Measurements from ENCODE around the gene ABI1.
A peak's percentile ranks its signal among the peaks of the same experiment; 100 is the strongest.

Gene ABI1

DNA sequence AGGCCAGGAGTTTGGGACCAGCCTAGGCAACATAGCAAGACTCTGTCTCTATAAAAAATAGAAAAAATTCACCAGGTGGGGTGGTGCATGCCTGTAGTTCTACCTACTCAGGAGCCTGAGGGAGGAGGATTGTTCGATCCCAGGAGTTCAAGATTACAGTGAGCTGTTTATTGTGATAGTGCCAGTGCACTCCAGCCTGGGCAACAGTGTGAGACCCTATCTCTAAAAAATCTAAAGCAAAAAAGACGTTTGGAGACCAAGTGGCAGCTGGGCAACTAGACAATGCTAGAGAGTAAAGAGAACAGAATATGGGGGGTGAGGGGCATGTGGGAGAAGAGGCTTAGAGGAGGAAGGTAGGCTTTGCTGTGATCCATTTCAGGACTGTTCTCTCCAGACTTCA is 161.8 kb downstream of the ABI1 start:
- H3K4me3 ChIP-seq (ENCODE audit: low read length) = peak overlapping the region; percentile 84
- H3K27me3 ChIP-seq (ENCODE audit: control insufficient read depth, insufficient read depth, low read length) = no peaks in the 10 kb centered on the region
- no peak overlapping the region for H3K27ac ChIP-seq (ENCODE audit: low read length)
- no peaks in the 10 kb centered on the region for H3K9me3 ChIP-seq (ENCODE audit: control insufficient read depth, low read depth, low read length)
- no peak overlapping the region for H3K9ac ChIP-seq (ENCODE audit: low read length)
- H3K36me3 ChIP-seq (ENCODE audit: control insufficient read depth, low read depth, low read length) = peaks cover 2% of the 10 kb centered on the region
- peaks cover 4% of the 10 kb centered on the region for H3K4me1 ChIP-seq (ENCODE audit: control insufficient read depth, low read depth, low read length)

GRCh38 chr10:26697922-26698608 is 162.7 kb downstream of the ABI1 start:
- H3K9ac ChIP-seq (ENCODE audit: low read length) = peak overlapping the region; percentile 67
- H3K27ac ChIP-seq (ENCODE audit: low read length) = no peak overlapping the region
- H3K9me3 ChIP-seq (ENCODE audit: control insufficient read depth, low read depth, low read length) = no peaks in the 10 kb centered on the region
- no peaks in the 10 kb centered on the region for H3K27me3 ChIP-seq (ENCODE audit: control insufficient read depth, insufficient read depth, low read length)
- H3K4me1 ChIP-seq (ENCODE audit: control insufficient read depth, low read depth, low read length) = peaks cover 4% of the 10 kb centered on the region
- peak overlapping the region; percentile 84 for H3K4me3 ChIP-seq (ENCODE audit: low read length)
- H3K36me3 ChIP-seq (ENCODE audit: control insufficient read depth, low read depth, low read length) = peaks cover 2% of the 10 kb centered on the region

GRCh38 chr10:26697163-26697921 is 163.4 kb downstream of the ABI1 start, which contains the start of gene PDSS1:
TSS of gene PDSS1 (plus strand) at chr10:26697701. CDS start at chr10:26697712, 11 bp downstream.
- Histone ChIP-seq H3K4me1 (ENCODE audit: control insufficient read depth, low read depth, low read length) (peaks cover 4% of the 10 kb centered on the region), H3K36me3 (ENCODE audit: control insufficient read depth, low read depth, low read length) (no peaks in the 10 kb centered on the region), H3K9ac (ENCODE audit: low read length) (peak within 1 kb of the TSS; percentile 67), H3K4me3 (ENCODE audit: low read length) (peak within 1 kb of the TSS; percentile 84), H3K27me3 (ENCODE audit: control insufficient read depth, insufficient read depth, low read length) (no peaks in the 10 kb centered on the region), H3K27ac (ENCODE audit: low read length) (peak within 1 kb of the TSS; percentile 9), H3K9me3 (ENCODE audit: control insufficient read depth, low read depth, low read length) (no peaks in the 10 kb centered on the region)

- H3K9me3 ChIP-seq (ENCODE audit: control insufficient read depth, low read depth, low read length) = no peaks in the 10 kb centered on the region
- peak overlapping the region; percentile 84 for H3K4me3 ChIP-seq (ENCODE audit: low read length)
- H3K27ac ChIP-seq (ENCODE audit: low read length) = peak overlapping the region; percentile 9
Measured at GRCh38 chr10:26696786-26697162, 164.0 kb downstream of the ABI1 start.

More at GRCh38 chr10:26696786-26697162, 164.0 kb downstream of the ABI1 start:
- Histone ChIP-seq H3K27me3 (ENCODE audit: control insufficient read depth, insufficient read depth, low read length) (no peaks in the 10 kb centered on the region), H3K4me1 (ENCODE audit: control insufficient read depth, low read depth, low read length) (peaks cover 4% of the 10 kb centered on the region), H3K9ac (ENCODE audit: low read length) (peak overlapping the region; percentile 67), H3K36me3 (ENCODE audit: control insufficient read depth, low read depth, low read length) (no peaks in the 10 kb centered on the region)

All from iPS-18a (cell line).